ENCODE measurements around the gene CNBP.
"Not testable (repeated sequence)": the region's sequence is repeated elsewhere in the genome, so short reads cannot be mapped to it uniquely, and the experiment has no call there.

CNBP gene

DNA sequence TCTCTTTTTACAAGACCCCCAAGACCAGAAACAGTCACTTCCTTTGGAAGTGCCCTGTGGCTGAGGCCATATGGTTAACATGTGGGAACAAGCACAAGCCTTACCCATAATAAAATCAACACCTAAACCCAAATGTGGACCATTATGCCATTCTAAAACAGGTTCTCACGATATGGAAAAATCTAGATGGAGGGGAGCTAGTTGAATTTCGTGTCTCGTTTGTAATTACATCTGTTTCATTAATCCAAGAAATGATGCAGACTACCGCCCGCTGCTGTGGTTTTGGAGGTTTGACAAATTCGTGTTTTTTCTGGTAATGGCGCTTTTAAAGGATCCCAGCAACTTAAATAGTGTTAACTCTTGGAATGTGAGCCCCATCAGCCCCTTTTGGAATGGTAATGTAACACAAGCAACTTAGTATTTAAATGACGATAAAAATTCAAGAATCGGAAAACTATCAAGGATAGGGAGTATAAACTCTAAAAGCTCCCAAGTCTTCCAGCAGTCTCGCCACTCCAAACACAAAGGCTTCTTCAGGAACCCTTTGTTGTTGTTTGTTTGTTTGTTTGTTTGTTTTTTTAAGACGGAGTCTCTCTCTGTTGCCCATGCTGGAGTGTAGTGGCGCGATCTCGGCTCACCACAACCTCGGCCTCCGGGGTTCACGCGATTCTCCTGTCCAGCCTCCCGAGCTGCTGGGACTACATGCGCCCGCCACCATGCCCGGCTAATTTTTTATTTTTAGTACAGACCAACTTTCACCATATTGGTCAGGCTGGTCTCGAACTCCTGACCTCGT is 1.1 kb downstream of the CNBP start:
- FAIRE-seq (peak; percentile 74), DNase-seq (ENCODE audit: insufficient read length) (no peak)
- peak; percentile 40; the same call in 1 of the 2 replicates for TF ChIP-seq POLR2AphosphoS5 (IDR thresholded peaks at IDR 0.05; ENCODE audit: low read depth, low read length)
- TF ChIP-seq POLR2A (IDR thresholded peaks at IDR 0.05; ENCODE audit: low read depth, low read length): peak; percentile 41; the same call in 1 of the 2 replicates
- TF ChIP-seq TAF1 (IDR thresholded peaks at IDR 0.05; ENCODE audit: borderline replicate concordance, low read depth, low read length): no peak

DNA sequence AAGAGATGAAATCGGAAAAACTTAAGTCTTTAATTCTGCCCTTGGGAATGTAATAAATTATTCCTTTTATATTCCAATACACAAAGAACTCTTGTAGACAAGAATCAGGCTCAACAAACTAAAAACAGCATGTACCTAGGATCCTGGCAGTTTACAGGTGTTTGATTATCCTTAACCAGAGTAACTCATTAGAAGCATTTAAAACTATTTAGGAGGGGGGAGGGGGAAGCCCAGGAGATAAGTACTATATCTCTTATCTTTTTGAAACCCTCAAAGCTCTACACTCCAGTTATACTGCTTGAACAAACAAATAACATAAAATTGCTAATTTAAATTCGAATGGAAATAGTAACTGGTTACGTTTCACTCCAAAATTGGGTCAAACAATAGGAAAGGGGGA is 1.9 kb downstream of the CNBP start:
- no peak for DNase-seq (ENCODE audit: insufficient read length)
- FAIRE-seq: no peak
- no peak for TF ChIP-seq POLR2AphosphoS5 (IDR thresholded peaks at IDR 0.05; ENCODE audit: low read depth, low read length)
- no peak for TF ChIP-seq POLR2A (IDR thresholded peaks at IDR 0.05; ENCODE audit: low read depth, low read length)
- TF ChIP-seq TAF1 (IDR thresholded peaks at IDR 0.05; ENCODE audit: borderline replicate concordance, low read depth, low read length): no peak

DNA sequence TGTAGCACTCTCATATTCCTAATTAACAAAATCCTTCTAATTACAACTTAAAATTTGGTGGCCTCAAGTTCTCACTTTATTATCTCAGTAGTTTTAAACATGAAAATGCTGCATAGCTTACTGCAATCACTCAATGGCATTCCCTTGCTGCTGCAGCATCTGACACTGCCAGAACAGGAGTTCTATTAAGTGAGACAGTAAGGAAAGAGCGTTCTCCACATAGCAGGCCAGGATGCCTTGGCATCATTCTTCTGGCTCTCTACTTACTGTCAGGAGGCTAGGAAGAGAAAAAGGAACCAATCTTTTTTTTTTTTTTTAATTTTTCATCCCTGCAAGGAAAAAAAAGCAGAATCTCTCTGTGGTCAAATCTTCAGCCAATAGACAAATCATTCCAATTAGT is 3.2 kb downstream of the CNBP start:
- DNase-seq (ENCODE audit: insufficient read length) (no peak), FAIRE-seq (no peak)
- TF ChIP-seq POLR2A (IDR thresholded peaks at IDR 0.05; ENCODE audit: low read depth, low read length): no peak
- TF ChIP-seq TAF1 (IDR thresholded peaks at IDR 0.05; ENCODE audit: borderline replicate concordance, low read depth, low read length): no peak
- TF ChIP-seq POLR2AphosphoS5 (IDR thresholded peaks at IDR 0.05; ENCODE audit: low read depth, low read length): no peak

DNA sequence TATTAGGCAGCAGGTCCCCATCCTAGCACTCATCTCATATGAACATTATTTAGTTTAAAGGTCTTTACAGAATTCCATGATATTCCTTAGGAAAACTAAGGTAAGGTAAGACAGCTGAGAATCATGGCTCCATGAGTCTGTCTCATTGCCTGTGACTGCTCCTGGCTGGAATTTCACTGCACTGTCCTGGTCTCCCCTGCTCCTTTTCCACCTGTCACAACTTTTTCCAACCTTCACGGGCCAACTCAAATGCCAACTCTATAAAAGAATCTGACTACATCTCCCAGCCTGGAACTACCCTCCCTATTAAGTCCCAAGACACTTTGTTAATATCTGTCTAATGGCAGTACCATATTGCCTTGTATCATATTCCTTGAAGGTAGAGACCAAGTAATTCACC is 7.6 kb downstream of the CNBP start:
- FAIRE-seq (no peak), DNase-seq (ENCODE audit: insufficient read length) (no peak)
- no peak for TF ChIP-seq TAF1 (IDR thresholded peaks at IDR 0.05; ENCODE audit: borderline replicate concordance, low read depth, low read length)
- TF ChIP-seq POLR2AphosphoS5 (IDR thresholded peaks at IDR 0.05; ENCODE audit: low read depth, low read length): no peak; the same call in 1 of the 2 replicates
- no peak for TF ChIP-seq POLR2A (IDR thresholded peaks at IDR 0.05; ENCODE audit: low read depth, low read length)

DNA sequence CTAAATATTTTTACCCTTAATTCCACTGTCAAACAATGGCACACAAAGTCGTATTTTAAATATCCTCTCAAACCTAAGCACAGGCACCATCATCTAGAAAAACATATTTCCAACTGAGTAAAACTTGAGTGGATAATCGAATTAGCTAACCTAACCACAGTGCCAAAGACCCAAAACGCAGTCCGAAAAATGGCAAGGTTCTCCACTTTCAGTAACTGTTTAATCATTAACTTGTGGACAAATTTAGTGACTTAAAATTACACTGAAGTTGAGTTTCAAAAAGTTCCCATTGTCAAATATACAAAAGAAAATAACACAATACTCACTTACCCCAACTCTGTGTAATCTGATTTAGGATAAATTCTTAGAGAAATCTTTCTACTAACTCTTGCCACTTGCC is 10.0 kb downstream of the CNBP start:
- FAIRE-seq (no peak), DNase-seq (ENCODE audit: insufficient read length) (no peak)
- TF ChIP-seq POLR2A (IDR thresholded peaks at IDR 0.05; ENCODE audit: low read depth, low read length): no peak
- TF ChIP-seq TAF1 (IDR thresholded peaks at IDR 0.05; ENCODE audit: borderline replicate concordance, low read depth, low read length): no peak
- TF ChIP-seq POLR2AphosphoS5 (IDR thresholded peaks at IDR 0.05; ENCODE audit: low read depth, low read length): no peak

DNA sequence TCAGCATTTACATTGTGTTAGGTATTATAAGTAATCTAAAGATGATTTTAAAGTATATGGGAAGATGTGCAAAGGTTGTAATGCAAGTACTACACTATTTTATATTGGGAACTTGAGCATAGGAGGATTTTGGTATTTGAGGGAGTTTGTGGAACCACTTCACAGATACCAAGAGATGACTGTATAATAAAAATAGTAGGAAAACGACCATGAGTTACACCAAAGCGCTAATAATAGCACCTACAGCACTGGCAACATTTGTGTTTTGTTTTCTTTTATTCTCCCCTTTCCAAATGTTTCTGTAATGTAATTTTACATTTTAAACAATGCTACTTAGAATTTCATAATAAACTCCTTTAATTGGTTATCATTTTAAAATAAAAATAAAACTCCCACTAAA is 10.5 kb downstream of the CNBP start:
- FAIRE-seq: no peak
- TF ChIP-seq POLR2AphosphoS5 (IDR thresholded peaks at IDR 0.05; ENCODE audit: low read depth, low read length) (no peak), TAF1 (IDR thresholded peaks at IDR 0.05; ENCODE audit: borderline replicate concordance, low read depth, low read length) (no peak), POLR2A (IDR thresholded peaks at IDR 0.05; ENCODE audit: low read depth, low read length) (no peak)
- DNase-seq (ENCODE audit: insufficient read length): no peak

DNA sequence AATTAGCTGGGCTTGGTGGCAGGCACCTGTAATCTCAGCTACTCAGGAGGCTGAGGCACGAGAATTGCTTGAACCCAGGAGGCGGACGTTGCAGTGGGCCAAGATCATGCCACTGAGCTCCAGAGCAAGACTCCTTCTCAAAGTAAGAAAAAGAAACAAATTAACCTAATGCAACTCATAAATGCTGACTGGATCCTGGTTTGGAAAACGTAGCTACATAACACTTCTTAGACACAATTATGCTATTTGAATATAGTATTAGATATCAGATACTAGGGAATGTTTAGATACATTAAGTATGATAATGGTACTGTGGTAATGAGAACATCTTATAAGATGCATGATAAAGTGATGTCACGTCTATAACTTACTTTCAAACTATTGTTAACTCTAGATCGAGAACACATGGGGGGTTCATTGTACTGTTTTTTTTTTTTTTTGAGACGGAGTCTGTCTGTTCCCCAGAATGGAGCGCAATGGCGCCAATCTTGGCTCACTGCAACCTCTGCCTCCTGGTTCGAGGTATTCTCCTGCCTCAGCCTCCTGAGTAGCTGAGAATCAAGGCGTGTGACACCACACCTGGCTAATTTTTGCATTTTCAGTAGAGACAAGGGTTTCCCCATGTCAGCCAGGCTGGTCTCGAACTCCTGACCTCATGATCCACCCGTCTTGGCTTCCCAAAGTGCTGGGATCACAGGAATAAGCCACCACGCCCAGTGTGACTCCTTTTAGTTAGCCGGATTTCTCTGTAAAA is 16.9 kb downstream of the CNBP start:
- FAIRE-seq (no peak), DNase-seq (ENCODE audit: insufficient read length) (no peak)
- TF ChIP-seq POLR2A (IDR thresholded peaks at IDR 0.05; ENCODE audit: low read depth, low read length) (no peak), TAF1 (IDR thresholded peaks at IDR 0.05; ENCODE audit: borderline replicate concordance, low read depth, low read length) (no peak), POLR2AphosphoS5 (IDR thresholded peaks at IDR 0.05; ENCODE audit: low read depth, low read length) (no peak; the same call in none of the 2 replicates)

DNA sequence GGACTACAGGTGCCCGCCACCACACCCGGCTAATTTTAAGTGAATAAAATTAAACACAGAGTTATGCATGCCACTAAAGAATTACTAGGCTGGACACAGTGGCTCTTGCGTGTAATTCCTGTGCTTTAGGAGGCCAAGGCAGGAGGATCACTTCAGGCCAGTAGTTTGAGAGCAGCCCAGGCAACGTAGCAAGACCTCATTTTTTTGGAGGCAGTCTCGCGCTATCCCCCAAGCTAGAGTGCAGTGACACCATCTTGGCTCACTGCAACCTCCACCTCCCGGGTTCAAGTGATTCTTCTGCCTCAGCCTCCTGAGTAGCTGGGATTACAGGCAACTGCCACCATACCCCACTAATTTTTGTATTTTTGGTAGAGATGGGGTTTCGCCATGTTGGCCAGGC is 18.1 kb downstream of the CNBP start:
- not testable (repeated sequence) for DNase-seq (ENCODE audit: insufficient read length); FAIRE-seq
- 0 out of 2 replicates have a peak, but pooled peaks have one; percentile 27 for TF ChIP-seq POLR2A (IDR thresholded peaks at IDR 0.05; ENCODE audit: low read depth, low read length)

DNA sequence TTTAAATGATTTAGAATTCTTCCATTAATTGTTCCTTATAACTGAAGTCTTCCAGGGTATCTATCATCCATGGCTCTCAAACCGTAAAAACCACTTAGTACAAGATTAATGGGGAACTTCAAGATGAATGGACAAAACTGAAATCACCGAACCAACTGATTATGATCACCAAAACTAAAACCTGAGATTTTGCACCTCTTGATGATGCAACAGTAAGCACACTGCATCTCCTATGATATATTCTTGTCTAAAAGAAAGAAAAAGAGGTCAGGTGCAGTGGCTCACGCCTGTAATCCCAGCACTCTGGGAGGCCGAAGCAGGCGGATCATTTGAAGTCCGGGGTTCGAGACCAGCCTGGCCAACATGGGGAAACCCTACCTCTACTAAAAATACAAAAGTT is 19.2 kb downstream of the CNBP start:
- FAIRE-seq: no peak
- TF ChIP-seq POLR2A (IDR thresholded peaks at IDR 0.05; ENCODE audit: low read depth, low read length): no peak
- TF ChIP-seq TAF1 (IDR thresholded peaks at IDR 0.05; ENCODE audit: borderline replicate concordance, low read depth, low read length): no peak
- no peak for TF ChIP-seq POLR2AphosphoS5 (IDR thresholded peaks at IDR 0.05; ENCODE audit: low read depth, low read length)
- DNase-seq (ENCODE audit: insufficient read length): no peak

DNA sequence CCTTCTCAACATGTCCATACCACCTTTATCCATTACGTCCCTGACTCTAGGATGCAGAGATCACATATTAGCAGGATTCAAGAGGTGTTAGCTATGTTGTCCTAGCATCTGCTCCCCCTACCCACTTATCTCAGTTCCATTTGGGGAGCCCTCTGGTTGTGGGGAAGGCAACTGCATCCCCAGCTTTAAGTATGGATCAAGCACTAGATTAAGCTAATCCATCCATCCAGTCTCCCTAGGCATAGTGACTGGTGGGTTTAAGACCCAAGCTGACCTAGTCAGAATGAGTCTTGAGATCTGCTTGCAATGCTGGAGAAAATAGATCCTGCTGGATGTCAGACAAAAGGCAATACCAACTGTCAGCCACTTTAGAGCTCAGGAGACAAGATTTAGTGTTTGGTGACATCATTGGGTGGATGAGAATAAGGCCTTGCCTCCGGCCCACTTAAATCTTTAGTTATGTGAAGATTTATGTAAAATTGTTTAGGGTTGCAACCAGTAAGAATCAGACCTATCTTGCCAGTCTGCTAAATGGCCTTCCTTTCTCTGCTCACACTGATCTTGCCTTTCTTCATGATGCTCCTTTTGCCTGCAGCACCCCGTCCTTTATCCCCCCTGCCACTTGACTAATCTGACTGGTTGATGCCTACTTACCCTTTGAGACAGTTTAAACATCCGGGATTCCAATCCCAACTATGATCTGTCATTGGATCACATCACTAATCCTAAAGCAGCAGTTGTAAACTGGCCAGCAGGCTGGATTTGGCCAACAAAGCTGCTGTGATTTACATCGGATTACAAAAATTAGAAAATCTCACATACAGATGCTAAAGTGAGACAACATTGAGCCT is 20.7 kb downstream of the CNBP start:
- FAIRE-seq (no peak), DNase-seq (ENCODE audit: insufficient read length) (no peak)
- TF ChIP-seq TAF1 (IDR thresholded peaks at IDR 0.05; ENCODE audit: borderline replicate concordance, low read depth, low read length): no peak
- TF ChIP-seq POLR2AphosphoS5 (IDR thresholded peaks at IDR 0.05; ENCODE audit: low read depth, low read length): 0 out of 2 replicates have a peak, but pooled peaks have one; percentile 32
- no peak; the same call in 1 of the 2 replicates for TF ChIP-seq POLR2A (IDR thresholded peaks at IDR 0.05; ENCODE audit: low read depth, low read length)

DNA sequence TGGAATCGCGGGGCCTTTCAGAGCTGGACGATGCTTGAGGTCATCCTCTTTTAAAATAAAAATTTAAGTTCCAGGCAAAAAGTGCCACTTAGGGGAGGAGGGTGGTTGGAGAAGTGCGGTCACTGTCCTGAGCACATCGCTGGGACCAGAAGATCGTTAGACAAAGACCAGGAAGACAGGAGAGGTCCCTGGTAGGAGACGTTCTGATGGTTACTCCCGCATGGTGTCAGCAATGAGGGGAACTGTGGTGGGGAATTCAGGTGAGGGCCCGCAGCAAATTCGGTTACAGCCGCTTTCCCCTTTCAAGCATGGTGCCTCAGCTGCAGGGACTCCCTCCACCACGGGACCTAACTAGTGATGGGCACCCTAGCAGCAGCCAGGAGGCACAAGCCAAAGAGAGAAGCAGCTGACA is 21.8 kb downstream of the CNBP start:
- DNase-seq (ENCODE audit: insufficient read length) (no peak), FAIRE-seq (no peak)
- TF ChIP-seq POLR2AphosphoS5 (IDR thresholded peaks at IDR 0.05; ENCODE audit: low read depth, low read length) (no peak), TAF1 (IDR thresholded peaks at IDR 0.05; ENCODE audit: borderline replicate concordance, low read depth, low read length) (no peak), POLR2A (IDR thresholded peaks at IDR 0.05; ENCODE audit: low read depth, low read length) (no peak)
